Right forelimb (tissue), 1 donor: Measurements from ENCODE around the gene SLC12A1.
A peak's percentile ranks its signal among the peaks of the same experiment; 100 is the strongest.

Experiments used
- DNase-seq: peaks from one replicate; pipeline ENCODE4 v3.0.0-alpha.2; 2018

SLC12A1 gene

DNA sequence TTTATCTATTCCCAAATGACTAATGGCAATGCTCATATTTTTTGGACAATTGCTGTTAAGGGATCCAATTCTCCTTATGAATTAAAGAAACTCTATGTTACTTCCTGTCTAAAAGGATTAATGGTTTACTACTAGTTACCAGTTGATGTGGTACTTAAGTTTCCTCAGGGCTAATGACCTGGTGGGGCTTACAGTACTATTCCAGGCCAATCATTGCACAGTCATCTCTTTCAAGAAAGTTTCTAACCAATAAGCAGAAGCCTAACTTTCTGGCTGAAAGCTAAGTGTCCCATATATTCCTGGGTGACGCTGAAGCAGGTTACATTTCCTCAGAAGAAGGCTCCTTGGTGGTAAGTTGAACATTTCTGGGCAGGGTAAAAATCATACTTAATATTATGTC lies at the start of gene SLC12A1:
TSS of gene SLC12A1 (plus strand) at position 322 of the 400 bp plus-strand sequence. CDS start 1,418 bp downstream, outside the sequence.
- DNase-seq: no peak

DNA sequence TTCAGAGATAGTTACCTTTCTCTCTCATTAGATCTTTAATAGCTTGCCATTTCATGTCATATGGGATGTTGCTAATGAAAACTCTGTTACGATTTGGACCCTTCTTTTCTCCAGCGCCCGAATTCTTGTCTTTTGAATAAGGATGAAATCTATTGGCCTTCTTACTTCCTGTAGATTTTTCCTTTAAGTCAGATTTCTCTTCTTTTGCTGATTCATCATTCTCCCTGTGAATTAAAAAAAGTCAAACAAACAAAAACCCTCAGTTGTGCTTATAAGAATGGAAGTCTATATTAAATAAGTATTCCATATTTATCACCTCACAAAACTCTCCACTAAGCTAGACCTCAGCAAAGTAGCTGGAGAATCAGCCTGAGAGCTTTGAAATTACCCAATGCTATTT lies 37.5 kb upstream of the SLC12A1 start:
- DNase-seq: no peak

DNA sequence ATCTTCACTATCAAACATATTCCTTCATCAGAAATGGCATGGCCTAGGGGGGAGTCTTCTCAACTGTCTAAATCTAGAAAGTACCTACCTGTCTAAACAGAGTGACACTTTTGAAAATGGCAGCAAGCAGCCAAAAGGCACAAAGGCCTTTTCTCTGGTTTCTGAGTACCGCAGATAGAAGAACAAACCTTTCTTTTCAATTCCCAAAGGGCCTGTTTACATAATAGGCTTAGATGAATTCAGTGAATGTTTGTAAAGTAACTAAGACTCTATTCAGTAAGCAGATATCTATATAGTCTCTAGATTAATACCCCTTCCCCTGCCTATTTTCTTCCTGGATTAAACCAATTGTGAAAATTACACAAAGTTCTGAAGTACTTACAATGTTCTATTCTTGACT lies 35.1 kb upstream of the SLC12A1 start:
- no peak for DNase-seq

DNA sequence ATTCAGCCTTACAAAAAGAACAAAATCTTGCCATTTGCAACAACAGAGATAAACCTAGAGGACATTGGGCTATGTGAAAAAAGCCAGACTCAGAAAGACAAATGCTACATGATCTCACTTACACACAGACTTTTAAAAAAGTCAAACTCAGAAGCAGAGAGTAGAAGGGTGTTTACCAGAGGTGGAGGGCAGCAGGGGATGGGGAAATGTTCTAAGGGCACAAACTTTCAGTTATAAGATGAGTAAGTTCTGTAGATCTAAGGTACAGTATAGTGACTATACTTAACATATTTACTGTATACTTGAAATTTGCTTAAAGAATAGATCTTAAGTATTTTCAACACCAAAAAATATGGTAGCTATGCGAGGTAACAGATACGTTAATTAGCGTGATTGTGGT lies 31.0 kb upstream of the SLC12A1 start:
- DNase-seq: no peak

DNA sequence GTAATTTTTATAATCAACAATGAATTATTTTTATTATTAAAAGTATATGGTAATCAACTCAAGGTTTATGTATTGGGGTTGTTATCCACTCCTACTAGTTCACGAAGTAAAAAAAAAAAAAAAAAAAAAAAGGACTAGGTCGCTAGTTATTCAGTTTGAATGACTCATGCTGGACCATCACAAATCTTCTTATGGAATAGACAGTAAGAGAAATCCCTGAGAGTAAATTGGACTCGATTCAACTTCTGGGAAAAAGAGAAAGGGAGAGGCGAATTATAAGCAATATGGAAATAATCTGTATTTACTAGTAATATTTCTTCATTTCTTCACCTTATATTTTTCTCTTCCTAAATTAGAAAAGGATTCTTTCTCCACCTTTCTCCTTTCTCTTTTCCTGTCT lies 30.0 kb upstream of the SLC12A1 start:
- no peak for DNase-seq

DNA sequence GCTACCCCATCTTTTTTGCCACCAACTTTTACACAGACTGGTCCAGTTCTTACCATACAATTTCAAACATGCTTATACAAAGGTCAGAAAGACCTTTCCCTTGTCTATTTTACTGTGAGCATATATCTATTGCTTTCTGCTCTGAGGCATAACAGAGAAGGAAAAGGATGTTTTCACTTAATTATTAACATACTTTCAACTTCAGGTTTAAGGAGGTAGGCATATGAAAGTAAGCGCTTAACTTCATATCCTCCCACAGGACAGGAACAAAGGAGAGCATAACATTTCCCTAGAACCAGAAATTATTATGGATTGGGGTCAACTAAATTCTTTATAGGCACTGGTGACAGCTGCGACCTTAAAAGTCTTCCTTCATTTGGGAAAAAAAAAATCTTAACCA lies 29.1 kb upstream of the SLC12A1 start:
- DNase-seq: no peak

DNA sequence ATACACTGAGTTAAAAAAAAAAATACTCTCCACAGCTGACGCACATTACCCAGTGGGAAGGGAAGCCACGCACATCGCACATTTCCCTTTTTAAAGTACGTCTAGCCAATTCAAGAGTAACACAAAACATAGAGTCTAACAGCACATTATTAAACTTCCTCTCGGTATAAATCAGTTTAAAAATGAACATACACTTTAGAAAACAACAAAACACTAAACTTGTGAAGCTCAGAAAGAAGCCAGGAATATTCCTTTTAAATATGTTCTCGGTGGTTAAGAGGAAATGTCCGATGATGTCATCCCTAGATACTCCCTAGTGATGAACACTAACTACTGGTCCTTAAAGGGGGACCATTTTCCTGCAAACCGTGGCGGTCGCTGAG lies 28.7 kb upstream of the SLC12A1 start:
- DNase-seq: no peak

DNA sequence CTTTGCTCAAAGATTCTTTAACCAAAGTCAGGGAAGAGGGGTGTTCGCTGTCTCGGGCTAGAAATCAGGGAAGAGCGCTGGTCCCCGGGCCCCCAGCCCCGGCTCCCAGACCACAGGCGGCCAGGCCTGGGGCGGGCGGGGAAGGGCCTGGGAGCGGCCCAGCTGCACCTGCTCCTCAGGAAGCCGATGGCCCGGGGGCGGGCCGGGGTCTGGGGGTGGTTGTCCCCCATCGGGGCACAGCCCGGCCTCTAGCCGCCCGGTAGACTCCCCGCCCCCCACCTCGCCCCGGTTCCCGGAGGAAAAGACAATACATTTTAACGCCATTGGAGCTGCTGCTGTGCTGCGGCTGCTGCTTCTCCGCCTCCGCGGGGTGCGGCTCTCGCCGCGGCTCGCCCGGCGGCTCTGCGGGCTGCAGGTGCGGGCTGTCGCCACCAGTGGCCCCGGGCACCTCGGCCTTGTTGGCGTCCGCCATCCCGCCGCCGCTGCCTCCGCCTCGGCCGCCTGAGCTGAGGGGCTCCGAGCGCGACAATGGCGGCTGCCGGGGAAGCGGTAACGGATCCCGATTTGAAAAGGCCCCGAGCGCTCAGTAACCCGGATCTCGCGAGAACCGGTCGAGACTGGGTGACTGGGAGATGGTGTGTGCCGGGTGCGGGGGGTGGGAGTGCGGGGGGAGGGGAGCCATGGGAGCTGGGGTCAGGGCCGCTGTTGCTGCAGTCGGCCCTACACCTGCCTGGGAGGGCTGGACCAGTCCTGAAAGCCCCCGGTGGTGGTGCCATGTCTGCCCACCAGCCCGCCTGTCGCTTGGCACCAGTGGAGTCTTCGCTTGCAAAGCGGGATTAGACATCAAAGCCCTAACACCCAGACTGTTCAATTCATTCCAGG lies 28.1 kb upstream of the SLC12A1 start, which contains the start of gene MYEF2:
TSS of gene MYEF2 (minus strand) at position 530 of the 882 bp plus-strand sequence. CDS start at position 472, 58 bp downstream.
- DNase-seq: peak; percentile 79

DNA sequence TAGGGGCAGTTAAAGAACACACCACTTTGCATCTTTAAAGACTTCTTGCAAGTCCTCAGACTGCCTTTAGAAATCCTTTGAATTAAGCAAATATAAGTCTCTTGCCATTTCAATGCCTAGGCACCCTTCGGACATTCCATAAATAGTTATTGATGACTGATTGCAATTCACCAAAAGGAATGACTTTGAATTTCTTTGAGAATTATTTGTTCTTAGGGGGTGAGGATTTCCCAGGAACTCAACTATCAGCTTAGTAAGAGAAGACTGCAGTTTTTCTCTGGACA lies 27.5 kb upstream of the SLC12A1 start:
- no peak for DNase-seq

DNA sequence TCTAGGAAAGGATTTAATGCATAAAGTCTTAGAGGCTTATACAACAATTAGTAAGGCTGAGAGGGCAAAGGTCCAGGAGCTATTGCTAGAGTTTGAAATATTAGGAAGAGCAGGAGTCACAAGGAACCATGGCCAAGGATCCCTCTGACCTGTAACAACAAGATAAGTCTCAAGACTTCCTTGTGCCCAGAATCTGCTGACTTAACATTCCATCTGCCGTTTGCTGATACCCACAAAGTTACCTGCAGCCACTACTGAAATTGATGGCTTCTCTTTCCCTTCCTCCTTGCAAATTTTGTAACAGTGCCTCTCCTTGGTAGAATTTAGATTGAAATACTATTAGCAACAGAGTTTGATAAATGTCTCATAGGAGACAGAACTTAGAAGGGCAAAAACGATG lies 23.4 kb upstream of the SLC12A1 start:
- no peak for DNase-seq

DNA sequence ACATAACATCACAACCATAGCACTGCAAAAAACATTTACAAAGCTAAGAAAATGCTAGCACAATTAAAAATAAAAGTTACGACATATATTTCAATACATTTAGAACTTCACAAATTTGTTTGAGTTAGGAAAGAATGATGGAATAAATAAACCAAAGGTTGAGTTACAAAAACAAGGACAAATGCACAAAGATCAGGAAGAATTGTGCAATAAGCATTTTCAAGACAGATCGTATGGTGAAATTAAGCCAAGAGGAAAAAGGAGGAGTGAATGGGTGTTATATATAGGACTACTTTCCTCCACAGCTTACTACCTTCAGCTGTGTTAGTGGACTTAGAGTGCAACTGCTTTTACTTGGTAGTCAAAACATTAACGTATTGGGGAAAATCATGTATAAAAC lies 20.6 kb upstream of the SLC12A1 start:
- no peak for DNase-seq

DNA sequence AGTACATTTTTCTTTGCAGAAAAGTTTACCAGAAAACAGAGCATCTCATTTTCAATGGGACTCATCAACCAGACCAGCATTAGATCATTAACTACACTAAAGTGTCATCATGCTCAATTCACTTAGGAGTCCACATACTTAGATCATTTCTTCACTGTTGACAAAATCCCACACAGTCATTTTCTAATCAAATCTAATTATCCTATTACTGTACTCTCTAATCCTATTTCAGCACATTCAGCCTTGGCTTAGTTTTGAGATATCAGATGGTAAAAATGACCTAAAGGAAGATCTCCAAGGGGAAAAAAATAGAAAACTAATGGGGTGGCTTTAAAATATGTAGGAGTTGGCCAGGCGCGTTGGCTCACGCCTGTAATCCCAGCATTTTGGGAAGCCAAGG lies 19.8 kb upstream of the SLC12A1 start:
- DNase-seq: no peak

DNA sequence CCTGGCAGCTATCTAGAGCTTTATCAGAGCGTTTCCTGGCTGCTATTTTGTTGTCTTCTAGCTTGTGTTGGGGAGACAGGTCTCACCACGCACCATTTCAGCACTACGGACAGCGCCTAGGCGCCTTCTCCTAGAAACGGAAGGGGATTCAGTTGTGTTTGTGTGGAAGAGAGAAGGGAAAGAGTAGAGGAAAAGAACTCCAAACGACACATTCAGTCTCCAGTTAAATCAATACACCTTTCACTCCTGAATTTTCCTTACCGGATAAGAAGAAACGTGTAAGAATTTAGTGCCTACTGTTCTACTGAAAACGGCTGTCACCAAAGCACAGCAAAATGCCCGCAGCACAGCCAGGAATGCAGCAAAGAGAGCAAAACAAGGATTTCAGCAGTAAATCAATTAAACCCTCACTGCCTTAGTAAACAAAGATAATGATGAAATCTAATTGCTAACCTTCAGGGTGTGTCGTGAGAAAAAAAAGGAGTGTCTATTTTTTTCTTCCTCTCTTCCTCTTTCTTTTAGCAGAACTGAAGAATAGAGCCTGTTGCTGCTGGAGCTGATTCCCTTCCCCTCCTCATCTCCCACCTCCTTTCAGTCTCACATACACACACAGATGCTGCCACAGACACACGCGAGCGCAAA lies 15.0 kb upstream of the SLC12A1 start:
- DNase-seq: peak; percentile 89

DNA sequence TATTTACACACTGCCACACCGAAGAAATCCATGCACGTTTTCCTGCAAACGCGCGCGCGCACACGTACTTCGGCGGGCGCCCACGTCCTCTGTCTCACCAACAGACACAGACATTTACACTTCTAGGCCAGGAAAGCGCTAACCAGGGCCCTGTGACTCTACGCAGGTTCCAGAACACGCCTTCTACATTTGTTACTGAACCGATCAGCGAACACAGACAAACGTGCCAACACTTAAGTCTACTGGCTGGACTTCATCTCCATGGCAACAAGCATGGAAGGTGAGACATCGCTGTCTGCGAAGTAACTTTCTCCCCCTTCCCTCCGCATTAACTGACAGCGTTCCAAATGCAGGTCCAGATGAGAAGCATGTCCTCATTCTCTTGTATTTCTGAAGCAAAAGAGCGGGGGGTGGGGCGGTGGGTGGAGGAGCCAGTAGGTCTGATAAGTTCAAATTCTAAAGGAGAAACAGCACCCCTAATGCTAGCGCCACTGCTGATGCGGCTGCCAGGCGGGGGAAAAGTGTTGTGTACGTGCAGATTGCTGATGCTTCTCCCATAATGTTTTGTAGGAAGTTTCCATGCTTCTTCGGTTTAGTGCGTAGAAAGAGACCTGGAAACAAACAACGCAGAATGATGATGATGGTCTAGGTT lies 14.4 kb upstream of the SLC12A1 start, which contains the start of gene CTXN2:
TSS of gene CTXN2 (plus strand) at position 92 of the 652 bp plus-strand sequence. CDS start 9,636 bp downstream, outside the sequence.
- no peak for DNase-seq

DNA sequence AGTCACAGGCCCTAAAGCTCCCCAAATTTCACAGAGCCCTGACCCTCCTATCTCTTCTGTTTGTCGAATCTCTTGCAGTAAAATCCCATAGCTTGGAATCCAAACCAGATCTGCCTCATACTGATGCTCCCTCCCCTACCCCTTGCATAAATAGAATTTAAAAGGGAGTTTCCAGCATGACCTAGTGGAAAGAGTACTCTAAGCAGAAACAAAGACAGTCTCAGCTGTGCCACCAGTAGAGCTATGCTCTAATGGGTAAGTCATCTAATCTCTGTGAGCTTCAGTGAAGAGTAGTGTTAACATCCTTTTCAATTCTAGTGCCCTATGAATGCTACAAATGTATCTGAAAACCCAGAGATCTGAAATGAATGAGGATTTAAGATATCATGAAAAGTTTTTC lies 4.0 kb upstream of the SLC12A1 start:
- DNase-seq: no peak

DNA sequence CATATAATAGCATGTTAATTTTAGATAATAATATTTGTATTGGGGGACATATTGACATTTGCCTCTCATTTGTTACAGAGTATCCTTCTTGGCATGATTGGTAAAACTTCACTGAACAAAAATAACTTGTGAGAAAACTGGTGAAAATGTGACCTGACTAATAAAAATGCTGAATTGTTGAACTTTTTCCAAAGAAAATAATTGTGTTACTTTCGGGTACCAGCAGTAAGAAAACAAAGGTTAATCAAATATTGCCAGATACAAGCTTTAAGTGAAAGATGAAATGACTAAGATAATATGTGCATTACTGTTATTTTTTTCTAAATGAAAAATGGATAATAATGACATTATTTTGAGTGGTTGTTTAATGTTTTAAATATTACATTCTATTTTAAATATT lies 15.2 kb downstream of the SLC12A1 start:
- DNase-seq: no peak

DNA sequence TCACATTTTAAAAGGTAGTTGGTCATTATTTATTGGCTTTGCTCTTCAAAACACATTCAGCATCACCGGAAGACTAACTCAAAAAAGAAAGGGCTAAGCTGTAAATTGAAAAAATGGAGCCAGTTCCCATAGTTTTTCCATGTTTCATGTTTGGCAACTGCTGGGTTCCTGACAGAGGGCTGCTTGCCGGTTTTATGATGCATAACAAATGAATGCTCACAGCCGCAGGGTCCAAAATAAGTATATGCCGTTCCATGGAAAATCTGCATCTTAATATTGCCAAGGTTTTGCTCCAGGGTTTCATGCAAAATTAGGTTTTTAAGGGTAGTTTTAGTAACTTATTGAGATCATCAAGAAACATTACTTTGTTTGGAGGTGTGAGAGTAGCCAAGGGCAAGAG lies 15.8 kb downstream of the SLC12A1 start:
- no peak for DNase-seq

DNA sequence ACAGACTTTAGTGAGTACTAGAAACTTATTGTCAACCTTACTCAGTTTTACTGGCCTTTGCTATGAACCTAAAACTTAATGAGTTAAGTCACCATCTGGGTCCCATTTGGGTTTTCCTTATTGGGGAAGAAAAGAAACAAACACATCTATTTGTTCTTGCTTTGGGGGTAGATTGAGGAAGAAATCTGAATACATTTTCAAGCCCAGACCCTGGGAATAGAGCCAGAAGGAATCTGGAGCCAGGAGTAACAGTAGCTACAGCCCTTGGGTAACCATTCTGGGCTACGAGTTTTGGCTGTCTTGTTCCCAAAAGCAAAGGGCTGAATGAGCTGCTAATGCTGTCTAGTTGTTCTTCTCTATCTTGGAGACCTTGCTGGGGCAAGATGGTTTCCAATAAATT lies 16.5 kb downstream of the SLC12A1 start:
- no peak for DNase-seq

DNA sequence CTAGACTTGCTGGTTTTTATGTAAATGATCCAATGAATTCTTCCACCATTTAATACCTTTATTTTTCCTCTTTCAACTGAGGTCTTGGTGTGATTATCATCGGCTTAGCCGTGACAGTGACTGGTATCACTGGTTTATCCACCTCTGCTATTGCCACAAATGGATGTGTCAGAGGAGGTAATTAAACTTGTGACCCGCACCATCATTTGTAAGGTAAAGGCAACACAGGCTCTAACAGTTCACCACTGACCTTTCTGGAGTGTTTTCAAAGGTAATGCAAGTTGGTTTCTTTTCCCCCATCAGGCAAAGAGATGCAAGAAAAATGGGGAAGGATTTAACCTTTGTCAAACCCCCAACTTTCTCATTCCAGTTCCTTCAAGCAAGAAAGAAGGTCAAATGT lies 19.7 kb downstream of the SLC12A1 start:
- DNase-seq: no peak

DNA sequence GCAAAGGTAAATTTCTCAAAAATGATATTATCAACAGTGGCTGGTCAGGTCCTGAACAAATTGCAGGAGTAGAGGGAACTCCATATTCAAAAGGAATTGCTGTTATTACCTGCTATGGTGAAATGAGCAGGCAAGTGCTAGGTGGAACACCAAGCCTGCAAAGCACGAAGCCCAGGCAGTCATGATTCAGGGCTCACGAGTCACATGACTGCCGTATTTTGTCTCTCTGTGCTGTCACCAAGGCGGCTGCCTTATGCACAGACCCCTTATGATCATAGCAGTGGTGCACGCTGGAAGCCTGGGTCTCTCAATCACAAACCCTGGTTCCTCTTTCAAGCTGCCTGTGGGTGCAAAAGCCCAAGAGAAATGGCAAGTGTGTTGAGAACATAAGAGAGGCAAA lies 24.4 kb downstream of the SLC12A1 start:
- no peak for DNase-seq

DNA sequence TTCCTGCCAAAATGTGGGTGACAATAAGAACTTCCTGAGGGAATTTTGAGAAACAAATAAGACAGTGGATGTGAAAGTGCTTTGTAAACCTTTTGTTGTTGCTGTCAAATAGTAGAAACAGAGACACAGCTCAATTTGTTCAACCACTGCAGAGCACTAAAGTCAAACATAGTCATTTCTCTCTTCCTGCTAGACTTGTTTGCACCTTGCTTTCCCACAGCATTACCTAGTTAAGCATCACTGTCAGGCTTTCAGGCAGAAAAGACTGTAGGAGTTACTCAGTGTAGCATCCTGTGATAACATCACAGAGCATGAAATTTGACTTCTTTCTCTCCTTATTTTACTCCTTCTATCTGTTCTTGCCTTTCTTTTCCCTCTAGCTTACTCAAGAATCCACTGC lies 27.1 kb downstream of the SLC12A1 start:
- DNase-seq: no peak

DNA sequence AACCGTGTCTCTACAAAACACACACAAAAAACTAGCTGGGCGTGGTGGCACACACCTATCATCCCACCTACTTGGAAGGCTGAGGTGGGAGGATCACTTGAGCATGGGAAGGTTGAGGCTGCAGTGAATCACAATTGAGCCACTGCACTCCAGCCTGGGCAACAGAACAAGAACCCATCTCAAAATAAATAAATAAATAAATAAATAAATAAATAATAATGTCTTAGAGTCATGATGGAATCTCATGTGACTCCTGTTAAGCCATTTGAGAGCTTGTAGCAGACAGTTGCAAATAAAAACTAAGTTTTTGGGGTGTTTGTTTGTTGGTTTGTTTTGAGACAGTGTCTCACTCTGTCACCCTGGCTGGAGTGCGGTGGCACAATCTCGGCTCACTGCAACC lies 33.2 kb downstream of the SLC12A1 start:
- no peak for DNase-seq

DNA sequence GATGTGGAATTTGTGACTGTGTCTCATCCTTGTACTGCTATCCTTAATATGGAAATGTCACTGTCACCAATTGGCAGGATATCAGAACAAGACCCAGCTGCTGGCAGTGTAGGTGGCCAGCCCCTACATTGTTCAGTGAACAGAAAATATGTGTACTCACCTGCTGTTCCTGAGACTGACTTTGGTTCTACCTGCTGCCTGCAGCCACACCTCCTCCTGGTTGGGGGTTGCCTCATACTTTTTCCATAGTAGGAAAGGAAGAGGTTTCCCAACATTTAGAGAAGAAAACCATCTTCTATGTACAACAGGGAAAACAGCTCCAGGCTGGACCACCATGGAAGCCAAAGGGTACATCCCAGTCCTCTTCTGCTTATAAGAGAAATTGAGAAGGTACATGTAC lies 35.9 kb downstream of the SLC12A1 start:
- DNase-seq: no peak

DNA sequence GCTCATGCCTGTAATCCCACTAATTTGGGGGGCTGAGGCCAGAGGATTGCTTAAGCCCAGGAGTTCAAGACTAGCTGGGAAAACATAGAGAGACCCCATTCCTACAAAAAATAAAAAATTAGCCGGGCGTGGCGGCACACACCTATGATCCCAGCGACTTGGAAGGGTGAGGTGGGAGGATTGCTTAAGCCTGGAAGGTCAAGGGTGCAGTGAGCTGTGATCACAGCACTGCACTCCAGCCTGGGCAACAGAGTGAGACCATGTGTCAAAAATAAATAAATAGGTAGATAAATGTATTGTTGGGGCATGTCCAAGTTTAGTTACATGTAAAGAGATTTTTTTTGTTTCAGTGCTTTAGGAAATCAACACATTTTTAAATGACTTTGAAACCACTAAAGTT lies 36.4 kb downstream of the SLC12A1 start:
- no peak for DNase-seq
